Measurements from ENCODE around the gene TEAD4. TPM values are rescaled to one million over a fixed set of nuclear protein-coding genes. Genes with fewer than 3 reads are reported as not detected.
A peak's percentile ranks its signal among the peaks of the same experiment; 100 is the strongest.

The TEAD4 gene
- total RNA-seq, 4 donors from 2014 or later, result 4.7 to 26.7 (median 25.0) TPM

- no peaks in the 10 kb centered on the region for H3K36me3 ChIP-seq
- peak overlapping the region in 1 of 2 donors; percentile 67 for H3K4me3 ChIP-seq
- H3K27ac ChIP-seq, result no peak overlapping the region
- H3K27me3 ChIP-seq, result peaks cover 6% of the 10 kb centered on the region
- 73 to 88% methylated on average over 5 of the region's 5 CpGs for WGBS, 2 donors (ENCODE audit: low coverage in 1 of 2)
- no peaks in the 10 kb centered on the region for H3K9me3 ChIP-seq
- TF ChIP-seq POLR2AphosphoS5 (IDR thresholded peaks at IDR 0.05) (no peak), POLR2A (IDR thresholded peaks at IDR 0.05) (no peak)
- ATAC-seq, result no peak
- peaks cover 0 to 37% (median 12%) of the 10 kb centered on the region in 3 donors for H3K4me1 ChIP-seq
These were observed 2.5 kb downstream of the TEAD4 start for GRCh38 chr12:2961705-2962104.

DNA sequence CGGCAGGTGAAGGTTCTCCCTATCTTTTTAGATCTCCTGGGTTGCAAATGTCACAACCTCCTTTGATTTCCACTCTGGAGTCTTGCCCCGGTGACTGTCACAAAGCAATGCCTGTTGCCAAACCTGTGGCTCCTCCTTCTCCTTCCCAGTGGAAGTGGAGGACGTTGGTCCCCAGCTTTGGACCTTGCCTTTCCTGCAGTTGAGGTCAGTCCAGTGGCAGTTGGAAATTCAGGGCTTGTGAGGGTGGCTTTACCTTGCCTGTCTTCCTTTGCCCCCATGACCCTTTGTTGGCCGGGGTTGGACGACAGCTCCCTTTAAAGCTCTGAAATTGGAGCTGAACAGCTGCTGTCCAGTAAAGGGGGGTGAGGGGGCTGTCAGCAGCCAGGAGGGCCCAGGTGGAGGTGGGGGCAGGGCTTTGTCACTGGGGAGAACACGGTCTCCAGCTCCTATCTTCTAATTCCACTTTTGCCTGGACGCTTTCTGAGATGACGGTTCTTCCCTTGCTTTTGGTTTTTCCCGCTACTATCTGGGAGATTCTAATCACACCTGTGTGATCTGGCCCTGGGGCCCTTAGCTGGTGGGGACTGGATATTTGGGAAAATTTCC, 4.1 kb downstream of the TEAD4 start:
- peak overlapping the region in 3 of 4 donors; percentile 45 to 54 (median 51) for H3K27ac ChIP-seq
- 89 to 90% methylated on average over 2 to 4 of the region's 9 CpGs for WGBS, 2 donors (ENCODE audit: low coverage in 1 of 2)
- peaks cover 6% of the 10 kb centered on the region for H3K27me3 ChIP-seq
- H3K4me1 ChIP-seq, result peaks cover 0 to 31% (median 8%) of the 10 kb centered on the region in 3 donors
- no peak overlapping the region for H3K4me3 ChIP-seq
- TF ChIP-seq EP300 (IDR thresholded peaks at IDR 0.05), result no peak
- no peak for ATAC-seq
- H3K9me3 ChIP-seq, result no peaks in the 10 kb centered on the region
- H3K36me3 ChIP-seq, result no peaks in the 10 kb centered on the region

DNA sequence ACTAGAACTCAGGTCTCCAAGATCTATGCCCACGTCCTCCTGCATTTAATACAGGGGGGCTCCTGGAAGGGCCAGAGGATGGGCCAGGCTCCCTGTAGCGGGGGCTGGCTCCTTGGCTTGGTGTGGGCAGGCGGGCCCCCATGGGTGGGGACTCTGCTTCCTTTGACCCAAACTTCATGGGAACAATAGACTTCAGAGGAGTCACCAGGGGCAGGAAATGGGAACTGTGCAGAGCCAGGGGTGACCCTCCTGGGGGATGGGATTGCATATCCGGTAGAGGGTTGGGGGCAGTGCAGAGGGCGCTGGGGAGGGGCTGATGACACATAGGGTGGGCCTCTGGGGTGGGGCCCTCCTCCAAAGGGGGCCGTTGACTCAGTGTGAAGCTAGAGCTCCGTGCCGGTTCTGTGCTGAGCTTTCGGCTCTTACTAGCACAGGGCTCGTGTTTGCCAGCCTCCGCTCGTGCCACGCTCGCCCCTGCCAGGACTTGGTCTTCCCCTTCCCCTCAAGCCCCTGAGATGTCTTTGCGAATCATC, 4.6 kb downstream of the TEAD4 start:
- Histone ChIP-seq H3K9me3 (no peaks in the 10 kb centered on the region), H3K27me3 (peaks cover 6% of the 10 kb centered on the region), H3K4me3 (peak overlapping the region in 1 of 2 donors; percentile 20), H3K36me3 (no peaks in the 10 kb centered on the region), H3K4me1 (peaks cover 0 to 25% (median 6%) of the 10 kb centered on the region in 3 donors), H3K27ac (peak overlapping the region in 3 of 4 donors; percentile 45 to 54 (median 51))
- 50% methylated on average over 2 of the region's 15 CpGs; no CpG with 5 or more reads in 1 of the 2 donors for WGBS, 2 donors (ENCODE audit: low coverage in 1 of 2)
- peak; percentile 23 for ATAC-seq
- TF ChIP-seq POLR2AphosphoS5 (IDR thresholded peaks at IDR 0.05) (no peak), POLR2A (IDR thresholded peaks at IDR 0.05) (no peak), EP300 (IDR thresholded peaks at IDR 0.05) (no peak)
- TF ChIP-seq, protein P1, sequence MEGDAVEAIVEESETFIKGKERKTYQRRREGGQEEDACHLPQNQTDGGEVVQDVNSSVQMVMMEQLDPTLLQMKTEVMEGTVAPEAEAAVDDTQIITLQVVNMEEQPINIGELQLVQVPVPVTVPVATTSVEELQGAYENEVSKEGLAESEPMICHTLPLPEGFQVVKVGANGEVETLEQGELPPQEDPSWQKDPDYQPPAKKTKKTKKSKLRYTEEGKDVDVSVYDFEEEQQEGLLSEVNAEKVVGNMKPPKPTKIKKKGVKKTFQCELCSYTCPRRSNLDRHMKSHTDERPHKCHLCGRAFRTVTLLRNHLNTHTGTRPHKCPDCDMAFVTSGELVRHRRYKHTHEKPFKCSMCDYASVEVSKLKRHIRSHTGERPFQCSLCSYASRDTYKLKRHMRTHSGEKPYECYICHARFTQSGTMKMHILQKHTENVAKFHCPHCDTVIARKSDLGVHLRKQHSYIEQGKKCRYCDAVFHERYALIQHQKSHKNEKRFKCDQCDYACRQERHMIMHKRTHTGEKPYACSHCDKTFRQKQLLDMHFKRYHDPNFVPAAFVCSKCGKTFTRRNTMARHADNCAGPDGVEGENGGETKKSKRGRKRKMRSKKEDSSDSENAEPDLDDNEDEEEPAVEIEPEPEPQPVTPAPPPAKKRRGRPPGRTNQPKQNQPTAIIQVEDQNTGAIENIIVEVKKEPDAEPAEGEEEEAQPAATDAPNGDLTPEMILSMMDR (IDR thresholded peaks at IDR 0.05), result no peak

DNA sequence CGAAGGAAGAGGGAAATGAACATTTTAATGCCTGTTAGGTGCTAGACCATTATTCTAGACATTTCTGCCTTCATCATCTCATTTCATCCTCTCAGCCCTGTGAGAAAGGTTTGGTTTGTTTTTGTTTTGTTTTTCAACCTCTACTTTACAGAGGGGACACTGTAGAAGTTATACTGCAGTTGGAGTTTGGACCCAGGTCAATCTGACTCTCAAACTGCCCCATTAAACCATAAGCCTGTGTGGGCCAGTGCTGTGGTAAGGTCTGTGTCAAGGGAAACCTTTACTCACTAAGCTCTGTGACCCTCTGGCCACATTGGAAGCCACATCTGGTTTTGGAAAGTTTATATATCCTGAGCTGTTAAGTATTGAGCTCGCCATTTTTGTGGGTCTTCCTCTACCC, 8.5 kb downstream of the TEAD4 start:
- TF ChIP-seq, protein P1 (IDR thresholded peaks at IDR 0.05), result no peak
- no peak for TF ChIP-seq POLR2A (IDR thresholded peaks at IDR 0.05)
- TF ChIP-seq EP300 (IDR thresholded peaks at IDR 0.05), result no peak
- TF ChIP-seq POLR2AphosphoS5 (IDR thresholded peaks at IDR 0.05), result no peak
- H3K27me3 ChIP-seq, result peaks cover 6% of the 10 kb centered on the region
- WGBS, 2 donors (ENCODE audit: low coverage in 1 of 2), result 90 to 100% methylated on average over 1 to 2 of the region's 2 CpGs
- ATAC-seq, result no peak
- H3K27ac ChIP-seq, result no peak overlapping the region
- peaks cover 0 to 4% of the 10 kb centered on the region in 2 donors for H3K36me3 ChIP-seq
- no peaks in the 10 kb centered on the region for H3K9me3 ChIP-seq
- H3K4me3 ChIP-seq, result no peak overlapping the region
- H3K4me1 ChIP-seq, result no peaks in the 10 kb centered on the region

DNA sequence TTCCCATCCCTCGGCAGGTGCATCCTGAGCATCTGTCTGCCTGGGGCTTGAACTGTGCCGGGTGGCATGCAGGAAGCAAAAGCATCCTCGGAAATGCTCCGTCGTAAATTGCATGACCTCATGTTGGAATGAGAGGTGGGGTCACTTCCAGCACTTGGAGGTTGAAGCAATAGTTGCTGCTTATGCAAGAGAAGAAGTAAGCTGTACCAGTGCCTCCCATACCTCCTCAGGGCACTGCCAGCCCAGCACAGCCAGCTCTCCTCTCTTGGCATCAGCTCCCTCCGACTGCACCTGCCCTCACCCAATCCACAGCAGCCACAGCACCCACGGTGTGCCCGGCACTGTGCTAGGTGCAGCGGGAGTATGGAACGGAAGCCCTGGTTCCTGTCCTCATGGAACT, 11.5 kb downstream of the TEAD4 start:
- Histone ChIP-seq H3K36me3 (peaks cover 0 to 4% of the 10 kb centered on the region in 2 donors), H3K27ac (no peak overlapping the region), H3K27me3 (no peaks in the 10 kb centered on the region), H3K4me1 (peaks cover 0 to 6% (median 0%) of the 10 kb centered on the region in 3 donors), H3K4me3 (no peak overlapping the region), H3K9me3 (no peaks in the 10 kb centered on the region)
- ATAC-seq, result no peak
- TF ChIP-seq EP300 (IDR thresholded peaks at IDR 0.05) (no peak), POLR2AphosphoS5 (IDR thresholded peaks at IDR 0.05) (no peak), POLR2A (IDR thresholded peaks at IDR 0.05) (no peak)
- TF ChIP-seq, protein P1 (IDR thresholded peaks at IDR 0.05), result no peak
- WGBS, 2 donors (ENCODE audit: low coverage in 1 of 2), result 62% methylated on average over 3 of the region's 10 CpGs; no CpG with 5 or more reads in 1 of the 2 donors

DNA sequence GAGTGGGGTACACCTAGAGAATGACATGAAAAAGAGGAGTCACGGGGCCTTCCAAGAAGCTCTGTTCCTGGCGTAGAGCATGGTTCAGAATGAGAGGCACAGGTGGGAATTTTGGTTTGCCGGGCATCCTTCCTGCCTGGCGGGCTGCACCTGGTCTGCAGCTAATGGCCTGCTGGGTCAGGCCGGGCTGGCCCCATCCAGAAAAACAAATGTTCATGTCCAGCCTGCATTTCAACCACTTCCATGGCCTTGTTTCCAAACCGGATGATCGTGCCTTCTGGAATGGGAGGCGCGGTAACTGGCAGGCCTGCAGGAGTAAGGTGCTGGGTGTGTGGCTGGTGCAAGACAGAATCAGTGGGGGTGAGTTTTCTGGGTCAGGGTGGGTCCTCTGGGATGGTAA, 14.4 kb downstream of the TEAD4 start:
- Histone ChIP-seq H3K36me3 (peaks cover 0 to 4% of the 10 kb centered on the region in 2 donors), H3K4me3 (no peak overlapping the region), H3K27me3 (no peaks in the 10 kb centered on the region), H3K9me3 (no peaks in the 10 kb centered on the region), H3K27ac (no peak overlapping the region), H3K4me1 (peaks cover 0 to 6% (median 0%) of the 10 kb centered on the region in 3 donors)
- 90% methylated on average over 3 of the region's 9 CpGs; no CpG with 5 or more reads in 1 of the 2 donors for WGBS, 2 donors (ENCODE audit: low coverage in 1 of 2)
- no peak for ATAC-seq
- TF ChIP-seq POLR2A (IDR thresholded peaks at IDR 0.05) (no peak), POLR2AphosphoS5 (IDR thresholded peaks at IDR 0.05) (no peak), EP300 (IDR thresholded peaks at IDR 0.05) (no peak)
- TF ChIP-seq, protein P1 (IDR thresholded peaks at IDR 0.05), result no peak
